ENCODE results near the gene CPD. TPM values are rescaled to one million over a fixed set of nuclear protein-coding genes. Genes with fewer than 3 reads are reported as not detected.

CPD gene
- total RNA-seq: 120 and 135 TPM in 2 replicates

GRCh38 chr17:30378825-30379302, at the start of gene CPD:
CPD (plus strand) TSS chr17:30378927; CDS start chr17:30378981, 54 bp downstream.

GRCh38 chr17:30333503-30334360, 45.0 kb upstream of the CPD start, which contains the start of gene TMIGD1:
TMIGD1 (minus strand) TSS chr17:30334057; CDS start chr17:30332133, 1,924 bp downstream.

GRCh38 chr17:30477083-30477773, 98.5 kb downstream of the CPD start, which contains the start of gene GOSR1:
GOSR1 (plus strand) TSS chr17:30477408; CDS start chr17:30477434, 26 bp downstream.

Other genes starting within 250 kb of the CPD start
- 0.11 and 0.12 TPM in 2 replicates for gene SLC6A4, start 143.2 kb upstream of the CPD start, total RNA-seq
- gene BLMH, start 87.0 kb upstream of the CPD start, total RNA-seq: 30.8 and 31.5 TPM in 2 replicates
- not detected in 2 replicates for gene TMIGD1, start 44.9 kb upstream of the CPD start, total RNA-seq
- 45.0 and 62.8 TPM in 2 replicates for gene GOSR1, start 98.5 kb downstream of the CPD start, total RNA-seq